ENCODE data around the gene ZNF592.

ZNF592 gene

GRCh38 chr15:84812842-84813241 lies 64.5 kb downstream of the ZNF592 start:
- DNase-seq = no peak

- no peak for DNase-seq
Observed at GRCh38 chr15:84813435-84813834, 65.0 kb downstream of the ZNF592 start.

DNA sequence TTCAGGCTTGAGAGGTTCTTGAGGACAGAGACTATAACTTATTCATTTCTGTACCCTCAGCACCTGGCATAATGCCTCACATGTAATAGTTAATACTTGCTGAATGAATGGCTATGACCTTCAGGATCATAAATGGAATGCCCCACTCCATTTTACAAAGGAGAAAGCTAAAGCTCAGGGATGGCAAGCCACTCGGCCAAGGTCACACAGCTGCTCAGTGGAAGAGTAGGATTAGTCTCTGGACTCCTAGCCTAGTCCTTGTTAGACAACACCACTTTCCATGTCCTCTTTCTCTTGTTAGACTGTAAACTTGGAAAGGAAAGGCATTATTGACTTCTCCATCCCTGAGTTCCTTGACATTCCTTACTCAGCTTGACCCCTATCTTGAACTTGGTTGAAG lies 65.5 kb downstream of the ZNF592 start:
- no peak for DNase-seq

DNA sequence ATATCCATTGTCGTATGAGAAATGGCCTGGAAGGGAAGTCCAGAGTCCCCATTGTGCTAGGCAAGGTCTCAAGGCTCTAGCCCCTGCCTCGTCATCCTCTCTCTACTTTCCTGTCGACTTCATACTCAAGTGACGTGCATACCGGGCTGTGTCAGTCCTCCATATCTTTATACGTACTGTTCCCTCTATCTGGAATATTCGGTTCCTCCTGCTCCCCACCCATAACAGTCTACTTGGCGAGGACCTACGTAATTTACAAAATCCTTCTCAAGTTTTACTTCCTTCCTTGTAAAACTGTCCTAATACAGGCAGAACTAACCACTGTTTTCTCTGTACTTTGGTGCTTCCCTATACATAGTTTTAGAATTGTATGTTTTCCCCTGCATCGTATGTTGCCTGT lies 66.5 kb downstream of the ZNF592 start:
- no peak for DNase-seq

GRCh38 chr15:84816694-84817465 lies 68.5 kb downstream of the ZNF592 start, which contains the start of gene ALPK3:
Gene ALPK3, plus strand, starts transcription at chr15:84817356. Its CDS starts 97 bp downstream, at chr15:84817453.
- peak; percentile 72 for DNase-seq

DNA sequence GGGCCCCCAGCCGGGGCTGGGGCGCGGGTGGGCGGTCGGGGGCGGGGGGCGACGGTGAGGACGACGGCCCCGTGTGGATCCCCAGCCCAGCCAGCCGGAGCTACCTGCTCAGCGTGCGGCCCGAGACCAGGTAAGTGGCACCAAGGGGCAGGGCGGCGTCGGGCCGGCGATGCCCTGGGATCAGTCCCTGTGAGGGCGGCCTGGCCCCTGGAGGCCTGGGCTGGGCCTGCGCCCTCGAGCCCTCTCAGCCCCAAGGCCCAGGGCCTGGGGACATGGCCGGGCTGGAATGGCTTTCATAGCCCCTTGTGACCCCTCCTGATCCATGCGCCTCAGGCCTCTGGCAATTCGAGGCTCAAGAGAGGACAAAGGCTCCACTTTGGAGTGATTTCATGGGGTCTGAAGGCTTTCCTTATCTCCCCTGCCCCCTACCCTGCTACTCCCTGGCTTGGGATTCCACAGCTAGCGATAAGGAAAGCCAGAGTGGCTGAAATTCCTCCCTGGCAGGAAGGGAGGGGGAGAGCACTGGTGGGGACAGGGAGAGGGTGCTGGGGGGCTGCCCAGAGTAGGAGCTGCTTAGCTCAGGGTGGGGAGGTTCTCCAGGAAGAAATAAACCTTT lies 69.2 kb downstream of the ZNF592 start:
- peak; percentile 77 for DNase-seq

DNA sequence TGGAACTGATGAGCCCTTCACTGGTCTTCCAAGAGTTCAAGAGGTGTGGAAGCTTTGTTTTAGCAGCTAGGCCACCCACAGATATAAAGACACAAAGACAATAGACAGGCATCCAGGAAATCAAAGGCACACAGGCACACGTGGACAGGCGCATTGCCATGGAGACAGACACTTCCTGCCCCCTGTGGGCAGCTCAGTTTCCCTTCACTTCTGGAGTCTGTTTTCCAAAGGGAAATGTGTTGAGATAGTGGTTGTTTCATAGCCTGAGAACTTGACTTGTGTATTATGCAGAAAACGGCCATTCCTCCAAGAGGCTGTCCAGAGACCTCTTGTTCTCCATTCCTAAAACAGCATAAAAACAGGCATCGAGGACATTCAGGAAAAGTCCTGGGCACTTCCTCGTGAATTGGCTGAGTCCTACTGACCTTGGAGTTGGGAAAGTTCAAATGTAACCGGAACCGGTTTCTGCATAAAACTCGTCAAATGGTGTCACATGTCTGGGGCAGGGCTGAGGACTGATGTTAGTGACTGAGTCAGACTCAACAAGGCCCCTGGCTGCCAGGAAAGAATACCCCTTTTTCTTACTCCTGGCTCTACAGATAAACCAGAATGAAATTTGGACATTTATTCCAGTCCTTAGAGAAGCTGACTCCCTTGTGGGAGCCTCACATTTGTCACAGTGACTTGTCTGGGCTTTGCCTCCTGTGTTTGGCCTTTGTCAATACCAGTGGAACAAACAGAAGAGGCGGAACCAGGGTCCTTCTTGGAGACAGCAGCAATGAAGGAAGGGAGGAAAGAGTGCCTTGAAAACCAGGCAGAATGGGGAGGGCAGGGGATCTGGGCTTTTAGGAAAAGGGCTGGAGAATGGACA lies 70.1 kb downstream of the ZNF592 start:
- peak; percentile 73 for DNase-seq

DNA sequence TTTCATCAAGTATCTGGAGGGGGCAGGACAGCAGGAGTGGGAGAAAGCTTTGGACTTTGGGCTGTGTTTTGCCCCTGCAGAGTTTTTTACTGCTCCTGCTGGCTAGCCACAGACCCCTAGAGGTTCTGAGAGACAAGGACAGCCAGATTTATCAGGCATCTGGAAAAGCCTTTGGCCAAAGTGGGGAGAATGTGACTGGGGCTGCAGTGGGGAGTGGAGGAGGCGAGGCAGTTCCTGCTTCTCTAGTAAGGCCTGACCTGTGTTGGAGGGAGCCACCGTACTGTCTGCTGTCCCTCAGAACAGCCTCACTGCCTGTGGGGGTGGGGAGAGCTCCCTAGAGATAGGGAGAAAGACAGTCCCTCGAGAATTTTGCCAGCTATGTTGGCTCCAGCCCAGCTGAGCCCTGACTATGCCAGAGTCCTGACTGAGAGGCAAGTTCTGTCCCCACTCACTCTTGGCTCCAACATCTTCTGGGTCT lies 70.9 kb downstream of the ZNF592 start:
- no peak for DNase-seq

DNA sequence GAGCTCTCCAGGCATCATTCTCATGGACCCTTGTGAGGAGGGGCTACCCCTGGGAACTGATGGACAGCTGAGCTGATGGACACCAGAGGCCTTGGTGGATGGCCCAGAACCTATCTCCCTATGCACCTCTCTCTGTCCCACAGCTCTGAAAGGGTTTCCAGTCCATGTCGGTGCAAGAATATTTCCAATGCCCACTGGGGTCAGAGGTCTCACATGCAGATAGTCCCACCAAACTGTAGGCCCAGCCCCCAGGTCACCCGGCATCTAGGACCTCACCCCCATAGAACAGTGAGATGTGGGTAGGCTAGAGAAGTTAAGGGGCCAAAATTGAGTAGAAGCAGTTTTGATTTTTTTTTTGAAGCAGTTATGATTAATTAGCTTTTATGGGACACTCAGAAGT lies 71.4 kb downstream of the ZNF592 start:
- DNase-seq = no peak

GRCh38 chr15:84821501-84822021 lies 73.2 kb downstream of the ZNF592 start:
- DNase-seq = no peak

GRCh38 chr15:84822653-84823281 lies 74.4 kb downstream of the ZNF592 start:
- DNase-seq = peak; percentile 61

DNA sequence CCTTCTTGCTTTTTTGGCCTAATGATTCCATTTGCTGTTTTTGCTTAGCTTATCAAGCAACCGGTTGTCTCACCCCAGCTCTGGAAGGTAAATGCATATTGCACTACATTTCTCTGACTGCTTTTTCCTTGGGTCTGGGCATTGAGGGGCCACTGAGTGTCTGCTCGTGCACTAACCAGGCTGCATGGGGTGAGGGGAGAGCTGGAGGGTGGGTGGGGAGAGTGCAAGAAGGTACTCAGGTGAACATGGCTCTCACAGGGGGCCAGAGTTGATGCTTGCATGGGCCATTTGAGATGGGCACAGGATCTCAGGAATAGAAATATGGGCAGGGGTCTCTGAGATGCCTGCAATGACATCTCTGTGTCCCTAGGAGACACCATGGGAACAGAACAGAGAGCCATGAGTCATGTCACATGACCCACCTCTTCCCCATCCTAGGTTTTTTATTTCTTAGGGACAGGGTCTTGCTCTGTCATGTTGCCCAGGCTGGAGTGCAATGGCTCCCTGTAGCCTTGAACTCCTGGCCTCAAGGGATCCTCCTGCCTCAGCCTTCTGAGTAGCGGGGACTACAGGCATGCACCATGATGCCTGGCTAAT lies 75.0 kb downstream of the ZNF592 start:
- DNase-seq = no peak

GRCh38 chr15:84824260-84825007 lies 76.0 kb downstream of the ZNF592 start:
- peak; percentile 68 for DNase-seq

DNA sequence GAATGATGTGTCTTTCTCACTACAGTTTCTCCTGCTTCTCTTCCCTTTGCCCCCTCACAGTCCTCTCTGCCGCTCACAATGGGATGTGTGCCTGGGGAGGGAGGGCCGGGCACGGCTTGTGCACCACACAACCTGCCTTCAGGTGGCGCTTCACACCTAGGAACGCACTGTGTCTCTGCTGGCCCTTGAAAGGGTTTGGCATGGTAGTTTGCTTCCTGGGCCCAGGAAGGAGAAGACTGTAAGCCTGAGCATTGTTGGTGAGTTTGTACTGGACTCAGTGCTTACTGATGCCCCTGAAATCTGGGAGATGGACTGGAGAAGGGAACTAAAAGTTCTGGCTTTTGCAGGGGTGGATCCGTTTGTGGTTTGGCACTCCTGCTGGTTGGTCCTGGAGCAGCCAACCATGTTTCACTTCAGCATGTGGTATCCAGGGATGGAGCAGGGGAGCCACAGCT lies 78.0 kb downstream of the ZNF592 start:
- DNase-seq = no peak

- no peak for DNase-seq
Observed at GRCh38 chr15:84827246-84827645, 78.9 kb downstream of the ZNF592 start.

- DNase-seq = no peak
Observed at GRCh38 chr15:84828086-84828908, 79.9 kb downstream of the ZNF592 start.

GRCh38 chr15:84829428-84829827 lies 81.0 kb downstream of the ZNF592 start:
- no peak for DNase-seq

GRCh38 chr15:84830036-84830435 lies 81.6 kb downstream of the ZNF592 start:
- no peak for DNase-seq

- no peak for DNase-seq
Observed at GRCh38 chr15:84831028-84831427, 82.6 kb downstream of the ZNF592 start.

DNA sequence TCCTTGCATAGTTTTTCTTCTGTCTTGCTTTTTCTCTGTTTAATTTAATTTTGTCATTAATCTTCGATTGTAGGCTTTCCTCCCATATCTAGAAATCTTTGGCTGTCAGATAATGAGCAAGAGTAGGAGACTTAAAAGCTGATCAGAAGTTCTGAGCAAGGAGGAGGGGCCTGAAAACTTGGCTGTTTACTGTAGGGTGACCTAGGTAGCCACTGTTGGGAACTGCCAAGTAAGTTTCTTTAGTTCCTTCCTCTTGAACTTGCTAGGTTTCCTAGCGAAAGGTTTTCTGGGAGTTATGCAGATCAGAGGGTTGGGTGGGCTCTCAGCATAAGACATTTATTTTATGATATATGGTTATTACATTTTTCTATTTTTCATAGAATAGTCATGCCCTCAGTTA lies 83.2 kb downstream of the ZNF592 start:
- no peak for DNase-seq

All from eye (tissue), 1 donor.